ENCODE measurements around the gene YY1AP1.

GRCh38 chr1:155636397-155637153 is 52.0 kb downstream of the YY1AP1 start:
- no peak for TF ChIP-seq CTCF (IDR thresholded peaks at IDR 0.05)
- no peak for TF ChIP-seq POLR2A (IDR thresholded peaks at IDR 0.05)
